Left ventricle myocardium inferior (tissue), 1 donor: ENCODE results near the gene PIK3R4. TPM values are rescaled to one million over a fixed set of nuclear protein-coding genes. Genes with fewer than 3 reads are reported as not detected.

Experiments used
- DNase-seq: peaks from one replicate; pipeline ENCODE4 v3.0.0-alpha.2; 2020
- H3K27ac ChIP-seq: fragments of 200-600 bp; replicated peaks from 2 replicates; pipeline ENCODE4 v1.8.0; 2021
- H3K27me3 ChIP-seq: fragments of 200-600 bp; 2 replicates; pipeline ENCODE4 v1.8.0; 2021; ENCODE audit warnings: low read depth
- H3K36me3 ChIP-seq: fragments of 200-600 bp; 2 replicates; pipeline ENCODE4 v1.8.0; 2021
- H3K4me1 ChIP-seq: fragments of 200-600 bp; 2 replicates; pipeline ENCODE4 v1.8.0; 2021
- H3K4me3 ChIP-seq: fragments of 200-600 bp; 2 replicates; pipeline ENCODE4 v1.8.0; 2021; ENCODE audit warnings: mild to moderate bottlenecking, moderate library complexity
- H3K9me3 ChIP-seq: fragments of 200-600 bp; replicated peaks from 2 replicates; pipeline ENCODE4 v1.8.0; 2021
- CTCF ChIP-seq: fragments of 200-600 bp; IDR thresholded peaks from 2 replicates; pipeline ENCODE4 v1.8.0; 2021; ENCODE audit warnings: antibody characterized with exemption, mild to moderate bottlenecking, borderline replicate concordance
- intact Hi-C: fragments of 100-400 bp; cut with micrococcal nuclease; formaldehyde crosslinking; loops from one replicate; pipeline ENCODE4 v1.11.0; 2022
- total RNA-seq: library from RNA; stranded (reverse); fragmentation: NEBNext Ultra II Directional; extraction: Animal tissue kit (Norgen Biotek cat#: 25700); gene quantifications from one replicate; pipeline ENCODE4 v1.2.1, GENCODE V29; 2021
- donor health status: DM: no; HTN: yes; CAD: no; lungs with severe emphysema.

The PIK3R4 gene
- total RNA-seq, 1 donor from 2014 or later: 13.8 TPM

- Histone ChIP-seq H3K4me3 (no peak overlapping the region), H3K4me1 (no peaks in the 10 kb centered on the region), H3K36me3 (no peaks in the 10 kb centered on the region), H3K9me3 (no peaks in the 10 kb centered on the region), H3K27me3 (no peaks in the 10 kb centered on the region), H3K27ac (no peak overlapping the region)
- no peak for DNase-seq
- intact Hi-C loops: no loop called here
- TF ChIP-seq CTCF: no peak
These were observed 111.3 kb downstream of the PIK3R4 start for GRCh38 chr3:130635285-130635684.

Other genes starting within 250 kb of the PIK3R4 start
- gene COL6A6, start 229.7 kb downstream of the PIK3R4 start, total RNA-seq: 2.1 TPM
- 57.1 TPM for gene ATP2C1, start 147.3 kb upstream of the PIK3R4 start, total RNA-seq